Measurements from ENCODE around the gene OR10J5. TPM values are rescaled to one million over a fixed set of nuclear protein-coding genes. Genes with fewer than 3 reads are reported as not detected.
"Not testable (repeated sequence)": the region's sequence is repeated elsewhere in the genome, so short reads cannot be mapped to it uniquely, and the experiment has no call there.

Gene OR10J5
- total RNA-seq, 2 donors from 2014 or later = not detected

DNA sequence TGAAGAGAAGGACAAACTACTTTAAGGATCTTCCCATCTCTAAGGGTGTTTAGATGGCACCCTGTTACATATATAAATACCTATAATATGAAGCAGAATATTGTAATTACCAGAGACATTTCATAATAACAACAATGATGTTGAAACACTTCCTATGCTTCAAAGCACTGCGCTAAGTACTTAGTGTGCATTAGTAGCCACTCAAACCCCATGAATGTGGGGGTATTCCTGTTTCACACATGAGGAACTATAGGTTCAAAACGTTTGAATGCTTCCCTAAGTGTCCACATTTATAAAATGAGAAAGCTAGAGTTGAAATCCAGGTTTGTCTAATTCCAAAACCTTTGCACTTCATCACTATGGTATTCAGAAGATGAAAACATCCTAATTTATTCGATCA is 18.5 kb upstream of the OR10J5 start:
- H3K4me3 ChIP-seq = no peak overlapping the region
- H3K27me3 ChIP-seq (replicated peaks; ENCODE audit: insufficient read depth) = no peaks in the 10 kb centered on the region
- DNase-seq (ENCODE audit: low spot score) (no peak), ATAC-seq (ENCODE audit: insufficient number of reproducible peaks, low FRiP score, low read depth) (no peak)
- H3K36me3 ChIP-seq = no peaks in the 10 kb centered on the region
- no peak overlapping the region for H3K27ac ChIP-seq
- TF ChIP-seq, protein P1, sequence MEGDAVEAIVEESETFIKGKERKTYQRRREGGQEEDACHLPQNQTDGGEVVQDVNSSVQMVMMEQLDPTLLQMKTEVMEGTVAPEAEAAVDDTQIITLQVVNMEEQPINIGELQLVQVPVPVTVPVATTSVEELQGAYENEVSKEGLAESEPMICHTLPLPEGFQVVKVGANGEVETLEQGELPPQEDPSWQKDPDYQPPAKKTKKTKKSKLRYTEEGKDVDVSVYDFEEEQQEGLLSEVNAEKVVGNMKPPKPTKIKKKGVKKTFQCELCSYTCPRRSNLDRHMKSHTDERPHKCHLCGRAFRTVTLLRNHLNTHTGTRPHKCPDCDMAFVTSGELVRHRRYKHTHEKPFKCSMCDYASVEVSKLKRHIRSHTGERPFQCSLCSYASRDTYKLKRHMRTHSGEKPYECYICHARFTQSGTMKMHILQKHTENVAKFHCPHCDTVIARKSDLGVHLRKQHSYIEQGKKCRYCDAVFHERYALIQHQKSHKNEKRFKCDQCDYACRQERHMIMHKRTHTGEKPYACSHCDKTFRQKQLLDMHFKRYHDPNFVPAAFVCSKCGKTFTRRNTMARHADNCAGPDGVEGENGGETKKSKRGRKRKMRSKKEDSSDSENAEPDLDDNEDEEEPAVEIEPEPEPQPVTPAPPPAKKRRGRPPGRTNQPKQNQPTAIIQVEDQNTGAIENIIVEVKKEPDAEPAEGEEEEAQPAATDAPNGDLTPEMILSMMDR (IDR thresholded peaks at IDR 0.05) = no peak
- no peaks in the 10 kb centered on the region for H3K4me1 ChIP-seq (ENCODE audit: control insufficient read depth in 1 of 2, low read depth in 2 of 2)
- no peaks in the 10 kb centered on the region for H3K9me3 ChIP-seq

DNA sequence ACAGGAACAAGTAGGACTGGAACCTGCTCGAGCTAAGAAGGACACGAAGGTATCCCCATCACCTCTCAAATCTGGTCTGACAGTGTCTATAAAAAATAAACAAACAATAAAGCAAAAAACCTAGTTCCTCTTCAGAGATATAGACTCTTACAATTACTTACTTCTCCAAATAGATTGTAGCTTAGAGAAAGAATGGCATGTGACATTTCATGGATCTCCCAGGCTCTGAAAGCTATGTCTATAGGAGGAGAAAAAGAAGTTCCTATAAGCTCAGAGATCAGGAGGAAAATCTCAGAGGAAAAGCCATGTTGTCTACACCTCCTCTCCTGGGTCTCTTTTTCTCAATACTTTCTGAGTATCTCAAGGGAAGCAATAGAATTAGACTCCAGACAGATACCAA is 12.3 kb upstream of the OR10J5 start:
- Histone ChIP-seq H3K27me3 (replicated peaks; ENCODE audit: insufficient read depth) (no peaks in the 10 kb centered on the region), H3K9me3 (no peaks in the 10 kb centered on the region), H3K4me1 (ENCODE audit: control insufficient read depth in 1 of 2, low read depth in 2 of 2) (no peaks in the 10 kb centered on the region), H3K36me3 (no peaks in the 10 kb centered on the region), H3K27ac (no peak overlapping the region), H3K4me3 (no peak overlapping the region)
- no peak for ATAC-seq (ENCODE audit: insufficient number of reproducible peaks, low FRiP score, low read depth)
- no peak for DNase-seq (ENCODE audit: low spot score)
- TF ChIP-seq, protein P1 (IDR thresholded peaks at IDR 0.05) = no peak

DNA sequence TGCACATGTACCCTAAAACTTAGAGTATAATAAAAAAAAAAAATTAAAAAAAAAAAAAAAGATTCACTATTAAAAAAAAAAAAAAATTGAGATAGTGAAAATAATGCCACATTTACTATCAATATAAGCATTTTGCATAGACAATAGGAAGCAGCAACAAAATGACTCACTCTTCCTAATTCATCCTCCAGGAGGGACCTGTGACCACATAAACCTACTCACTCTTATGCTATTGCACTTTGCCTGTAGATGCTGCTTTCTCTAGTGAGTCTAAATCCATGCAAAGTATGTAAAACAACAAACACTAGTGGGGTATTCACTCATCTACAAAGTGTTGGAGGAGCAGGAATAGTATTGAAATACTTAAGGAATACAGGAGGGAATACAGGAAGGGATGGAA is 2.9 kb downstream of the OR10J5 start:
- H3K4me3 ChIP-seq = no peak overlapping the region
- H3K27me3 ChIP-seq (replicated peaks; ENCODE audit: insufficient read depth) = no peaks in the 10 kb centered on the region
- H3K4me1 ChIP-seq (ENCODE audit: control insufficient read depth in 1 of 2, low read depth in 2 of 2) = no peaks in the 10 kb centered on the region
- DNase-seq (ENCODE audit: low spot score) (no peak), ATAC-seq (ENCODE audit: insufficient number of reproducible peaks, low FRiP score, low read depth) (no peak)
- no peaks in the 10 kb centered on the region for H3K9me3 ChIP-seq
- TF ChIP-seq, protein P1 (IDR thresholded peaks at IDR 0.05) = no peak
- H3K27ac ChIP-seq = no peak overlapping the region
- no peaks in the 10 kb centered on the region for H3K36me3 ChIP-seq

DNA sequence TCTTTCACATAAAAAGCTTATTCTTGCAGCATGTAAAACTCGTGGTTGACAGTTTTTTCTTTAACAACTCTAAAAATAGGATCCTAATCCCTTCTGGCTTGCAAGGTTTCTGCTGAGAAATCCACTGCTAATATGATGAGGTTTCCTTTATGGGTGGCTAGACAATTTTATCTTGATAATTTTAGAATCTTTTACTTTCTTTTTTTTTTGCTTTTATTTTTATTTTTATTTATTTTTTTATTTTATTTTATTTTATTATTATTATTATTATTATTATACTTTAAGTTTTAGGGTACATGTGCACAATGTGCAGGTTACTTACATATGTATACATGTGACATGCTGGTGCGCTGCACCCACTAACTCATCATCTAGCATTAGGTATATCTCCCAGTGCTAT is 11.0 kb downstream of the OR10J5 start:
- H3K27ac ChIP-seq; H3K4me3 ChIP-seq; H3K9me3 ChIP-seq; H3K27me3 ChIP-seq (replicated peaks; ENCODE audit: insufficient read depth); DNase-seq (ENCODE audit: low spot score); ATAC-seq (ENCODE audit: insufficient number of reproducible peaks, low FRiP score, low read depth); H3K36me3 ChIP-seq; H3K4me1 ChIP-seq (ENCODE audit: control insufficient read depth in 1 of 2, low read depth in 2 of 2): not testable (repeated sequence)

DNA sequence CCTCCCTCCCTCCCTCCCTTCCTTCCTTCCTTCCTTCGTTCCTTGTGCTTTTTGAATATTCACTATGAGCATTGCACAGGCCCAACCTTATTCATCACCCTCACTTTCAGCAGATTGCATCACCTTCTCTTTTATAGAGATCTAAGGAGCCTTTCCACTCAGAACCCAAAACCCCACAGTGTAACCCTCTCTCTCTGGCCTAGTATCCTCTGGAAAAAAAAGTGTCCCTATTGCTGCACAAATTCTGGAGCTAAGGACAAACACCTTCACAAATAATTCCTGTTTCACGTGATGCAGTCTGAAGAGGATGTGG is 25.6 kb downstream of the OR10J5 start:
- H3K4me1 ChIP-seq (ENCODE audit: control insufficient read depth in 1 of 2, low read depth in 2 of 2) = no peaks in the 10 kb centered on the region
- H3K27me3 ChIP-seq (replicated peaks; ENCODE audit: insufficient read depth) = no peaks in the 10 kb centered on the region
- no peaks in the 10 kb centered on the region for H3K36me3 ChIP-seq
- no peak for DNase-seq (ENCODE audit: low spot score)
- peaks cover 4% of the 10 kb centered on the region for H3K9me3 ChIP-seq
- no peak for ATAC-seq (ENCODE audit: insufficient number of reproducible peaks, low FRiP score, low read depth)
- no peak overlapping the region for H3K27ac ChIP-seq
- H3K4me3 ChIP-seq = no peak overlapping the region
- TF ChIP-seq, protein P1 (IDR thresholded peaks at IDR 0.05) = no peak

DNA sequence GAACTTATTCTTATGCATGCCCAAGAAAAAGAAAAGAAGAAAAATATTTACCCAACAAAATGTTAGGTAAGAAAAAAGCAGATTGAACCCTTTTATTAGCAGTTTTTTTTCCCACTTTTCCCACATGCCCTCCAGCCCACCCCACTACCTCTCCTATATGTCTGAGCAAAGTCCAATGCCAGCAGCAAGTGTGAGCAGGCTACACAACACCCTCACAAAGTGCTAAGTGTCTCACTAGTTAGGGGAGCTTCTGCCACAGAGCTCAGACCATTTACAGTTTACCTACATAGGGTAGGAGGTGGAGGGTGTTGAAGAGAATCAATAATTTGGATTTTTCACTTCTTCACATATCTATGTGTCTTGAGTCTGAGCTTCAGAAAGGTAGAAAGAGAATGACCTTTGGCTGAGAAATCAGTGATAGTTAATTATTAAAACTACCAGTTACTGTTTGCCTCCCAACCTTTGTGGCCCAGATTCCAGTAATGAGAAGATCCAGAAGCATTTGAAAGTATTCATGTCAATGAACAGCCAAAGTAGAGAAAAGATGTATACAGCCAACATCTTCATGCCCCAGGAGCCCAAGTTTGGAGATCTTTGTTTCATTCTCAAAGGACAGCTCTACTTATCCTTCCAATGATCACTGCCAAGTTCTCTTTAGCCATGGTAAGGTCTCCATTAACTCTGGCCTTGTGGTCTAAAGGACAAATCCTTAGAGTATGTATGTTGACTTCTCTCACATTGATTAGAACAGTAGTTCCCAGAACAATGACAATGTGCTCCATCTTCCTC is 26.2 kb downstream of the OR10J5 start:
- ATAC-seq (ENCODE audit: insufficient number of reproducible peaks, low FRiP score, low read depth) (no peak), DNase-seq (ENCODE audit: low spot score) (no peak)
- Histone ChIP-seq H3K27ac (no peak overlapping the region), H3K4me3 (no peak overlapping the region), H3K4me1 (ENCODE audit: control insufficient read depth in 1 of 2, low read depth in 2 of 2) (no peaks in the 10 kb centered on the region), H3K27me3 (replicated peaks; ENCODE audit: insufficient read depth) (no peaks in the 10 kb centered on the region), H3K9me3 (peaks cover 4% of the 10 kb centered on the region), H3K36me3 (no peaks in the 10 kb centered on the region)
- TF ChIP-seq, protein P1 (IDR thresholded peaks at IDR 0.05) = no peak

Measured in thoracic aorta (tissue), 2 donors.